Activated CD8-positive, alpha-beta memory T cell treated with anti-CD3 and anti-CD28 coated beads, Interleukin-2, amount 50 U/mL, for 24 hours (primary cell): ENCODE measurements around the gene LRRIQ1.

Experiments used
- DNase-seq: peaks from one replicate; pipeline ENCODE4 v3.0.0-alpha.2; 2020; ENCODE audit errors: extremely low read depth

LRRIQ1 gene

DNA sequence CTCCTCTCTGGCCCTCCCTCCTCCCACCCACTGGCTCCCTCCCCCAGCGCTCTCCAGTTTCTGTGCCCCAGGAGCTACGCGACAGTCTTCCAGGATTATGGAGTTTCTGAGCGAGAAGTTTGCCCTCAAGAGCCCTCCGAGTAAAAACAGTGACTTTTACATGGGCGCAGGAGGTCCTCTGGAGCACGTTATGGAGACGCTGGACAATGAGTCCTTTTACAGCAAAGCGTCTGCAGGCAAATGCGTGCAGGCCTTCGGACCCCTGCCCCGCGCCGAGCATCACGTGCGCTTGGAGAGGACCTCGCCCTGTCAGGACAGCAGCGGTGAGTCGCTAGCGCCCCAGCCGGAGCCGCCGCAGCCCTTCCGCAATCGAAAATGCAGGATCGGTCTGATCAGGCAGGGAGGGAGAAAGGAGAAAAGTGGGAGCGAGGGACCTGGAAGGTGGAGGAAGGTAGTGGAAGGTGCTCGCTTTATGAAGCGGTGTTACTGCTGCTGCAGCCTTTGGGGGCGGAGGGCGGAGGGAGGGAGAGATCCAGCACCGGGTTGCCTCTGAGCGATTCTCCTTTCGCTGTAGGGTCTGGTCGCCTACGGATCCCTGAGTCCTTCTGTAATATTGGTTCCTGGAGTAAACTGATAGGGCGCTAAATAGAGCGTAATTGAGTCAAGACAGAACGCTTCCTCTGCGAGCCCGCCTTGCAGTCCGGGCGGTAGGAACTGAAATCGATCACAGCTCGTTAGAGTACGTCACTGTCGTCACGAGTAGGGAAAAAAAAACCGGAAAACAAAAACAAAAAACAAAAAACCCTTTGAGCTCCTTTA lies 244.2 kb downstream of the LRRIQ1 start, which contains the start of gene ALX1:
Gene ALX1 (plus strand): TSS at position 56 of the 819 bp plus-strand sequence. CDS start 42 bp downstream, at position 98.
- no peak for DNase-seq

DNA sequence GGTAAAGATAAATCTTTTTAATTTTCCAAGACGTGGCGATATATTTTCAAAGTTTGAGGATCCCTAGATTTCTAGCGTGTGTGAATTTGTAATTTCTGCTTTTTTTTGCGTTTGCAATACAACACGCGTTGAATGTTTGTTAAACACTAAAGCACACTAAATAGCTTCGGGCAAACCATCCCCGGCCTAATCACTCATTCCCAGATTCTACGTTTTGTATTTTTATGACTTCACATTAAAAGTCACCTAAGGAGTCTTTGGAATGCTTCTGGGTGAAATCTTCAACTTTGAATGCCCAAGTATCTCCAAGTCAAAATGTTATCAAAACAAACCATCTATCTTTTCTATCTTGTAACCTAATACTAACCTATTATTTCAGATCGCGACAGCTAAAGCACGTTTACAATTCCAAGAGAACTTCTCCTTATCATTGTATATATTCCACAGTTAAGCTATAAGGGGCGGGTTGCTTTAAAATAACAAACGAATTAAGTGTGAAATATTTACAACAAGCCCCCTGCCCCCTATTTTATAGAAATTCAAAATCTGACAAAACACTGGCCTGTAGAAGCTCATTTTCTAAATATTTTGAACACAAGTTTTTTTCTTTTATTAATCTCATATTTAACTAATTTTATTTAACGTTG lies 245.0 kb downstream of the LRRIQ1 start:
- DNase-seq, result no peak

DNA sequence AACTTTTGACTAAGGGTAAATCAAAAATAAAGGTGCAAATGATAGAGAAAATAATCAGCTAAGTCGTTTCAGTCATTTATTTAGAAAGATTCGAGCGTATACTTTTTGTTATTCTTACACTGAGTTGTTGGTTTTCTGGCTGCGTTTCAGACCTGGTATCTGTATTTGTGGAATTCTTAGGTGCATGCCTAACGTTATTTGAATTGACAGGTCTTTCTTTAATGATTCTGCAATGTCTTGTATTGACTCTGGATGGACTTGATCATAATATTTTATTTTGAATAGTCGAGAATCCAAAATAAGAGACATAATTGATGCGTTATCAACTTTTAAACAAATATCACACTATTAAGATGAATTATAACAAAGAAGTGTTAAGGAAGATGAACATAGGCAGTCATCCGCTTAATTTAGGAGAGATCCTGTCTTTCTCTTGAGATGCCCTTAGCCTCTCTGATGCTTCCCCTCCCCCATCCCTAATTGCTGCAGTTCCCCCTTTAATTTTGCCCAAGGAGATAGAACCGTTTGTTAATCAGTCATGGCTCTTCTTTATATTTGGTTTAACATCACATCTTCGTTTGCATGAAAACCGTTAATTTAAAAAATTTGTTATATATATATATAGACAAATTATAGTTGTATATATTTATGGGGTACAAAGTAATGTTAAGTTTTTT lies 245.6 kb downstream of the LRRIQ1 start:
- DNase-seq, result no peak

DNA sequence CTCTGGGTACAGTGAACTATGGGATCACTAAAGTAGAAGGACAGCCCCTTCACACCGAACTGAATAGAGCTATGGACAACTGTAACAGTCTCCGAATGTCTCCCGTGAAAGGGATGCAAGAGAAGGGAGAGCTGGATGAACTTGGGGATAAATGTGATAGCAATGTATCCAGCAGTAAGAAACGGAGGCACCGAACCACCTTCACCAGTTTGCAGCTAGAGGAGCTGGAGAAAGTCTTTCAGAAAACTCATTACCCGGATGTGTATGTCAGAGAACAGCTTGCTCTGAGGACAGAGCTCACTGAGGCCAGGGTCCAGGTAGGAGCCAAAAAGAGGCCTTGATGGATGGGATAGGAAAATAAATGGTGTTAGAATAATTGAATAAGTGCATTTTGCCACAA lies 247.4 kb downstream of the LRRIQ1 start:
- DNase-seq, result no peak
